Measurements from ENCODE around the gene GOLGA6L10. TPM values are rescaled to one million over a fixed set of nuclear protein-coding genes. Genes with fewer than 3 reads are reported as not detected.
"Not testable (repeated sequence)": the region's sequence is repeated elsewhere in the genome, so short reads cannot be mapped to it uniquely, and the experiment has no call there.

GOLGA6L10 gene
- total RNA-seq, 1 experiment from 2014 or later = 3.8 TPM

DNA sequence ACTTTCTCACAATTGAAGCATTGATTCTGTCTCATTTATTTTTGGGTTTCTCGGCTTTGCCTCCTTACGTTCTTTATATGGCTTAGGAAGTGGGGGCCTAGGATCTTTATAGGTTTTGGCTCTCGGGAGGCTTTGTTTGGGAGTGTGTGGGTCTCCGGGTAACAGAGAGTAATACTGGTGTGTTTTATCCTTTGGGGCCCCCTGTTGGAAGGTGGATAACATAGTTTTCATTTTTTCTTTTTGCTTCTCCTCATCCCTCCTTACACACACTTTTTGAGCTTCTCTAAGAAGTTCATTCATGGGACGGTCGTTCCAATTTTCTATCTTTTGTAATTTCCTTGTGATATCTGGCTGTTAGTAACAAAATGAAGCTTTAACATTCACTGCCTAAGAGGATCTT is 30.3 kb upstream of the GOLGA6L10 start:
- H3K4me1 ChIP-seq; CTCF ChIA-PET; H3K9me3 ChIP-seq; H3K36me3 ChIP-seq (ENCODE audit: control insufficient read depth, insufficient read depth, low read length); H3K4me3 ChIP-seq (ENCODE audit: low read depth, low read length); BruUV-seq (replicated peaks); intact Hi-C loops (cut with micrococcal nuclease; ENCODE audit: unreplicated experiment); POLR2A ChIA-PET; H3K27me3 Mint-ChIP-seq (ENCODE audit: insufficient read depth, unreplicated experiment); H3K36me3 Mint-ChIP-seq (ENCODE audit: insufficient read depth, unreplicated experiment); H3K9me3 Mint-ChIP-seq (ENCODE audit: unreplicated experiment); H3K27ac Mint-ChIP-seq (ENCODE audit: unreplicated experiment); DNase-seq; H3K4me3 Mint-ChIP-seq (ENCODE audit: unreplicated experiment); H3K4me1 Mint-ChIP-seq (ENCODE audit: low read depth, unreplicated experiment); H3K27me3 ChIP-seq (replicated peaks; ENCODE audit: control insufficient read depth, insufficient read depth, low read length): not testable (repeated sequence)
- TF ChIP-seq, protein P1, sequence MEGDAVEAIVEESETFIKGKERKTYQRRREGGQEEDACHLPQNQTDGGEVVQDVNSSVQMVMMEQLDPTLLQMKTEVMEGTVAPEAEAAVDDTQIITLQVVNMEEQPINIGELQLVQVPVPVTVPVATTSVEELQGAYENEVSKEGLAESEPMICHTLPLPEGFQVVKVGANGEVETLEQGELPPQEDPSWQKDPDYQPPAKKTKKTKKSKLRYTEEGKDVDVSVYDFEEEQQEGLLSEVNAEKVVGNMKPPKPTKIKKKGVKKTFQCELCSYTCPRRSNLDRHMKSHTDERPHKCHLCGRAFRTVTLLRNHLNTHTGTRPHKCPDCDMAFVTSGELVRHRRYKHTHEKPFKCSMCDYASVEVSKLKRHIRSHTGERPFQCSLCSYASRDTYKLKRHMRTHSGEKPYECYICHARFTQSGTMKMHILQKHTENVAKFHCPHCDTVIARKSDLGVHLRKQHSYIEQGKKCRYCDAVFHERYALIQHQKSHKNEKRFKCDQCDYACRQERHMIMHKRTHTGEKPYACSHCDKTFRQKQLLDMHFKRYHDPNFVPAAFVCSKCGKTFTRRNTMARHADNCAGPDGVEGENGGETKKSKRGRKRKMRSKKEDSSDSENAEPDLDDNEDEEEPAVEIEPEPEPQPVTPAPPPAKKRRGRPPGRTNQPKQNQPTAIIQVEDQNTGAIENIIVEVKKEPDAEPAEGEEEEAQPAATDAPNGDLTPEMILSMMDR (IDR thresholded peaks at IDR 0.05; ENCODE audit: insufficient read depth in 1 of 2, low read depth in 1 of 2, low read length in 1 of 2, severe bottlenecking in 1 of 2, unreplicated experiment in 1 of 2) = peak in 1 of 2 experiments; percentile 22

DNA sequence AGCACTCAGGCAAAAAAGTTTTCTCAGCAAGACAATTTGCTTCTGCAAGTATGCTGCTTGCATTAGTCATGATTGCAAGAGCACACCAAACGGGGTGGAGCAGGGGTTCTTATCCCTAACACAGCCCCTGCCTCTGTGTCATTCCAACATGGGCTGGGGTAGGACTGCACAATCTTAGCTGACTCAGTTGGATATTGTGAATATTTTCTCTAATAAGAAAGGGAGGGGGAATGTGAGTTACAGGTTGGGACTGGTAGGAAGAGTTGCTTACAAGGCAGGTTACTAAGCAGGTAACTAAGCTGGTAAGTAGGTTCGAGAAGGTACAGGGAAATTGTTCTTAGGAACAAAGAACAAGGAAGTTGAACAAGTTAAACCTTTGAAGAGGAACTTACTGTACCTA is 24.4 kb upstream of the GOLGA6L10 start:
- POLR2A ChIA-PET; H3K4me1 Mint-ChIP-seq (ENCODE audit: low read depth, unreplicated experiment); H3K9me3 Mint-ChIP-seq (ENCODE audit: unreplicated experiment); H3K27me3 Mint-ChIP-seq (ENCODE audit: insufficient read depth, unreplicated experiment); H3K36me3 Mint-ChIP-seq (ENCODE audit: insufficient read depth, unreplicated experiment); H3K9me3 ChIP-seq; H3K4me3 Mint-ChIP-seq (ENCODE audit: unreplicated experiment); DNase-seq; intact Hi-C loops (cut with micrococcal nuclease; ENCODE audit: unreplicated experiment); H3K4me3 ChIP-seq (ENCODE audit: low read depth, low read length); BruUV-seq (replicated peaks); CTCF ChIA-PET; H3K27me3 ChIP-seq (replicated peaks; ENCODE audit: control insufficient read depth, insufficient read depth, low read length); H3K36me3 ChIP-seq (ENCODE audit: control insufficient read depth, insufficient read depth, low read length); H3K27ac Mint-ChIP-seq (ENCODE audit: unreplicated experiment); H3K4me1 ChIP-seq: not testable (repeated sequence)

- H3K27me3 Mint-ChIP-seq (ENCODE audit: insufficient read depth, unreplicated experiment) = no peaks in the 10 kb centered on the region
- Histone ChIP-seq H3K4me3 (ENCODE audit: low read depth, low read length) (no peak overlapping the region), H3K36me3 (ENCODE audit: control insufficient read depth, insufficient read depth, low read length) (no peaks in the 10 kb centered on the region), H3K27me3 (replicated peaks; ENCODE audit: control insufficient read depth, insufficient read depth, low read length) (no peaks in the 10 kb centered on the region), H3K9me3 (no peaks in the 10 kb centered on the region), H3K4me1 (no peaks in the 10 kb centered on the region)
- ChIA-PET POLR2A (no interaction called here), CTCF (no interaction called here)
- H3K4me1 Mint-ChIP-seq (ENCODE audit: low read depth, unreplicated experiment) = no peaks in the 10 kb centered on the region
- H3K4me3 Mint-ChIP-seq (ENCODE audit: unreplicated experiment) = no peak overlapping the region
- no peaks in the 10 kb centered on the region for H3K36me3 Mint-ChIP-seq (ENCODE audit: insufficient read depth, unreplicated experiment)
- BruUV-seq (replicated peaks) = no TSS peak
- H3K27ac Mint-ChIP-seq (ENCODE audit: unreplicated experiment) = no peak overlapping the region
- no peaks in the 10 kb centered on the region for H3K9me3 Mint-ChIP-seq (ENCODE audit: unreplicated experiment)
- TF ChIP-seq, protein P1 (IDR thresholded peaks at IDR 0.05; ENCODE audit: insufficient read depth in 1 of 2, low read depth in 1 of 2, low read length in 1 of 2, severe bottlenecking in 1 of 2, unreplicated experiment in 1 of 2) = no peak
- intact Hi-C loops (cut with micrococcal nuclease; ENCODE audit: unreplicated experiment) = no loop called here
- no peak for DNase-seq
Measured at GRCh38 chr15:82371656-82372055, 22.4 kb upstream of the GOLGA6L10 start.

GRCh38 chr15:82367790-82368189 is 18.5 kb upstream of the GOLGA6L10 start:
- POLR2A ChIA-PET; intact Hi-C loops (cut with micrococcal nuclease; ENCODE audit: unreplicated experiment); H3K36me3 ChIP-seq (ENCODE audit: control insufficient read depth, insufficient read depth, low read length); DNase-seq; H3K27me3 ChIP-seq (replicated peaks; ENCODE audit: control insufficient read depth, insufficient read depth, low read length); H3K4me3 ChIP-seq (ENCODE audit: low read depth, low read length); H3K4me3 Mint-ChIP-seq (ENCODE audit: unreplicated experiment); H3K9me3 ChIP-seq; BruUV-seq (replicated peaks); CTCF ChIA-PET; H3K27ac Mint-ChIP-seq (ENCODE audit: unreplicated experiment); H3K4me1 Mint-ChIP-seq (ENCODE audit: low read depth, unreplicated experiment); H3K27me3 Mint-ChIP-seq (ENCODE audit: insufficient read depth, unreplicated experiment); H3K36me3 Mint-ChIP-seq (ENCODE audit: insufficient read depth, unreplicated experiment); H3K4me1 ChIP-seq; H3K9me3 Mint-ChIP-seq (ENCODE audit: unreplicated experiment): not testable (repeated sequence)
